Lung microvascular endothelial cell (primary cell): ENCODE results near the gene SH3TC1. TPM values are rescaled to one million over a fixed set of nuclear protein-coding genes. Genes with fewer than 3 reads are reported as not detected.

Experiments
- DNase-seq, 2 donors: peaks; one replicate each; pipeline versions ENCODE4 v3.0.0 to v3.0.0-alpha.2; 2010; ENCODE audit warnings: low read depth in 2 of 2
- total RNA-seq: library from RNA; depleted of rRNA; stranded (reverse); fragments of >200 nt; gene quantifications from 2 replicates; pipeline ENCODE4 v1.2.1, GENCODE V29; 2014

The SH3TC1 gene
- total RNA-seq, 1 donor from 2014 or later = 147 TPM

DNA sequence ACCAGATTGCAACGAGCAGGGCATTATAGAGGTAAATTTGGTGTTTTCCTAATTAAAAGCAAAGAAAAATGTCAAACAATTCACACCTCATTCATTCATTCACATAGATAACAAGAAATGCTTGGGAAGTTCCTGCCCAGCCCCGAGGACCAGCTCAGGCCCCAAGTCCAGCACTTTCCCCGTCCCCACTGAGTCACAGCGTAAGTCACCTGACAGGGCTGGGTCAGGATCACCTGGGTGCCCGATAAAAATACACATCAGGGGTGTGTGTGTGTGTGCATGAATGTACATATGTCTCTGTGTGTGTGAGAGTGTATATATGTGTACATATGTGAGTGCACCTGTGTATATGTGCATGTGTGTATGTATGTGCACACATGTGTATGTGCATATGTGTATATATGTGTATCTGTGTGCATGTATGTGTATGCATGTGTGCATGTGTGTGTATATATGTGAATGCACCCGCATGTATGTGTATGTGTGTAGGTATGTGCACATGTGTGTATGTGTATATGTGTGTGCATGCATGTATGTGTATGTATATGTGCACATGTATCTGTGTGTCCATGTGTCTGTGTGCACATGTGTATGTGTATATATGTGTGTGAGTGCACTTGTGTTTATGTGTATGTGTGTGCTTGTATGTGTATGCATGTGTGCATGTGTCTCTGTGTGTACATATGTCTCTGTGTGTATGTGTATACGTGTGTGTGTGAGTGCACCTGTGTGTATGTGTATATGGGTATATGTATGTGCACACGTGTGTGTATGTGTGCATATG, 18.6 kb upstream of the SH3TC1 start:
- no peak for DNase-seq

GRCh38 chr4:8181119-8181518, 18.0 kb upstream of the SH3TC1 start:
- no peak for DNase-seq

- DNase-seq = no peak
Measured at GRCh38 chr4:8181844-8182243, 17.2 kb upstream of the SH3TC1 start.

DNA sequence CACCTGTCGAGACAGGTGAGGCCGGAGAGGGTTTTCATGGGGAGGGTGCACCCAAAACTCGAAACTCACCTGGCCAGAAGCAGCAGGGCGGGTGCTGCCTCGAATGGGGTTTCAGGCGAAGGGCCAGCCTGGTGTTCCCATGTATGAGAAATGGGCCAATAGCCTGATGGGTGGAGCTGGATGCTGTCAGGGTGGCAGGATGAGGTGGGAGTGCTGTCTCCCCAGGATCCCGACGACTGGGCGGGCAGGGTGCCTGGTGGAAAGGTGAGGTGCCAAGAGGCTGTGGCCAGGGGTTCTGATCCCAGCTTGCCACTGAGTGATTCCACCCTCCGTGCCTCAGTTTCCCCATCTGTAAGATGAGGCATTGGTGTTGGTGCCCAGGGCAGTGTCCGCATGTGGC, 16.8 kb upstream of the SH3TC1 start:
- no peak for DNase-seq

DNA sequence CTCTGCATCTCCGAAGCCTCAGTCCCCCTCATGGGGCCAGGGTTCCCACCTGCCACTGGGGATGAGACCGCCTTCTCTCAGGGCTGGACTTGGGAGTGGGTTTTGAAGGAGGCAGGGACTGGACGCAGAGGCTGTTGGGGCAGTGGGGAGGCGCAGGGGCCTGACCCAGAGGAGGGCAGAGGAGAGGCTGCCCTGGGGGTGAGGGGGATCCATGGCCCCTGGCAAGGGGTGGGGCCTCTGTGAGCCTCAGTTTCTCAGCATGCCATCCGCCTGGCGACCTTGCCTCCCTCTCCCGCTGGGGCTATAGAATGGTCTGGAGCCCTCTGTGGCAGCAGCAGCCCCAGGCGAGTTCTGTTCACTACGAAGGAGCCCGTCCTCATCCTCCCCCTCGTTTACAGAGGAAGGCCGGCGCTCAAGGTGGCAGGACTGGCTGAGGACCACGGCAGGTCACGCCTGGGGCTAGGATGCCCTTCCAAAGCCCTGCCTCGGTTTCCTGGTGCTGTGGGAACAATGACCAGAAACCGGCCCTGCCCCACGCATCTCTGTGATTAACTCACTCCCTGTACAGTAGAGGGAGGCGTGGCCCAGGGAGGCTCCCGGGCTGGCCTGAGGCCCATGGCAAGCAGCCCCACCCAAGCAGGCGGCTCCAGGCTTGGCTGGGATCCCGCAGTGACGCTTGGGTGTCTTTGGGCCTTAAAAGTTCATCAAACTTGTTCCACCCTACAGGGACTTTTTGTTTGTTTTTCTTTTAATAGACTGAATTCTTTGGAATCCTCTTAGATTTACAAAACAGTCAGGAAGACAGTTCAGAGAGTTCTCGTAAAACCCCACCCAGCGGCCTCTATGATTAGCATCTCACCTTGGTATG, 16.0 kb upstream of the SH3TC1 start:
- DNase-seq = peak; percentile 68 to 79

DNA sequence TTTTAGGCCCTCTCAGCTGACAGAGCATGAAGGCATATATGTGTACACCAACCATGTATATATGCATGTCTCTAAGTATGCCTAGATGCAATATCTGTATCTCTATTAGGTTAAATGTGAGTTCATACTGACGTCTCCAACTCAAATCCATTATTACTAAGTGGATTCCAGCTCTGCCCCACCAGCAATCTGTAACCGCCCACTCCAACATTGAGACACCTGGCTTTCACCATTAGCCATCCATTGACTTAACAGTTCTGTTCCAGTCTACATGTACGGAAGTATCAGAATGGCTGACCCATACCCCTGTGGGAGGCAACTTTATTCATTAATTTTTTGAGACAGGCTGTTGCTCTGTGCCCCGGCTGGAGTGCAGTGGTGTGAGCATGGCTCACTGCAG, 15.0 kb upstream of the SH3TC1 start:
- no peak for DNase-seq

DNA sequence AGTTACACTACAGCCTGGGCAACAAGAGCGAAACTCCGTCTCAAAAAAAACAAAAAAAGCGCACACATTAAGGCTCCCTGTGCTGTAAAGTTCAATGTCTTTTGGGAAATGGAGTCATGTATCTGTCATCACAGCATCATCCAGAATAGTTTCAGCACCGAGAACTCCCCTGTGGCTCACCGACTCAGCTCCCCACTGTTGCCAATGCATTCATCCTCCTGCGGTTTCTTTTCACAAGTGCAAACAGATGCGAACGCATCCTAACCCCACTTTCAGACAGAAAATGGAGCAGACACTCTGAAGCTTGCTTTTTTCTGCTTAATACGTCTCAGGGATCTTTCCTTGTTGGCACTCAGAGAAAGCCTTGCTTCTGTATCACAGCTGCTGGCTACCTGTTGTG, 13.8 kb upstream of the SH3TC1 start:
- peak in 1 of 2 donors; percentile 48 for DNase-seq

DNA sequence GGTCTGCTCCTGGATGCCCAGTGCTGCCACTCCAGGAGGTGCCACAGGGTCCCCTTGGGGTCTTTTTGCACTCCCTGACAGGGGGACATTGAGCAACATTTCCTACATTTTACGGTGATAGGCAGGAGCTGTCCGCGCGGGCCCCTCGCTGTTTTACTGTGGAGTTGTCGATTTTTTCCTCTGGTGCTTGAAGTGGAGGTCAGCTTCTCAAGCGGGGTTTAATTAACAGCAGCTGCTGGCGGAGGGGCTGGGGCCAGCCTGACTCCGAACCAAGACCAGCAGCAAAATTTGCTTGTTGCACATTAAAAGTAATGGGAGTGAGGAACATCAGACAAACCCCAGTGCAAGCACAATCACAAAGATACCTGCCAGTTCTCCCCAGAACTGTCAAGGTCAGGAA, 13.2 kb upstream of the SH3TC1 start:
- no peak for DNase-seq

- peak in 1 of 2 donors; percentile 54 for DNase-seq
Measured at GRCh38 chr4:8188085-8188484, 11.0 kb upstream of the SH3TC1 start.

GRCh38 chr4:8188743-8189550, 10.1 kb upstream of the SH3TC1 start:
- DNase-seq = peak in 1 of 2 donors; percentile 55

- no peak for DNase-seq
Measured at GRCh38 chr4:8189551-8190466, 9.3 kb upstream of the SH3TC1 start.

DNA sequence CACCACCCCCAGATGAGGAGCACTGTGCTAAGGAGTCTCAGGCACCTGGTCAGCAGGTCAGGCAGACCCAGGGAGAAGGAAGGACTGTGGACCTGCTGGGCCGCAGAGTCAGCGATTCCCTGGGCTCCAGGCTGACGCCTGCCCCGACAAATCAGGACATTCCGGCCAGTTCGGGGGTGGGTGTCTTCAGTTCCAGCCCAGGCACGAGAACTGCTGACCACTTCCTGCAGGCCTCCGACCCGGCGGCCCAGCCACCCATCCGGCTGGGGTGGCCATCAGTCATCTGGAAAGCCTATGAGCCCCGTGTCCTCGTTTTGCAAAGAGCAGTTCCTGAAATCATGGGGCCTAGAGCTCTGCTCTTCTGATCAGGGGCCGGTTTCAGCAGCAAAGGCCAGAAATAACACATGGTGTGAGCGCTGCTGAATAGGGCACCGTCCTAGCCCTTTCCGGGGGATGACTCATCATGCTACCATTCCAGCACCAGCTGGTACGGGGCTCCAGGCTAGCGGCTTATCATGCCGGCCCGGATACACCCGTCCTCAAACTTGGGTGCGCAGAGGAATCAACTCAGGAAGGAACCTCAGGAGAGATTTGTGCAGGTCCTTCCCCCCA, 7.8 kb upstream of the SH3TC1 start:
- DNase-seq = peak; percentile 97 to 98

DNA sequence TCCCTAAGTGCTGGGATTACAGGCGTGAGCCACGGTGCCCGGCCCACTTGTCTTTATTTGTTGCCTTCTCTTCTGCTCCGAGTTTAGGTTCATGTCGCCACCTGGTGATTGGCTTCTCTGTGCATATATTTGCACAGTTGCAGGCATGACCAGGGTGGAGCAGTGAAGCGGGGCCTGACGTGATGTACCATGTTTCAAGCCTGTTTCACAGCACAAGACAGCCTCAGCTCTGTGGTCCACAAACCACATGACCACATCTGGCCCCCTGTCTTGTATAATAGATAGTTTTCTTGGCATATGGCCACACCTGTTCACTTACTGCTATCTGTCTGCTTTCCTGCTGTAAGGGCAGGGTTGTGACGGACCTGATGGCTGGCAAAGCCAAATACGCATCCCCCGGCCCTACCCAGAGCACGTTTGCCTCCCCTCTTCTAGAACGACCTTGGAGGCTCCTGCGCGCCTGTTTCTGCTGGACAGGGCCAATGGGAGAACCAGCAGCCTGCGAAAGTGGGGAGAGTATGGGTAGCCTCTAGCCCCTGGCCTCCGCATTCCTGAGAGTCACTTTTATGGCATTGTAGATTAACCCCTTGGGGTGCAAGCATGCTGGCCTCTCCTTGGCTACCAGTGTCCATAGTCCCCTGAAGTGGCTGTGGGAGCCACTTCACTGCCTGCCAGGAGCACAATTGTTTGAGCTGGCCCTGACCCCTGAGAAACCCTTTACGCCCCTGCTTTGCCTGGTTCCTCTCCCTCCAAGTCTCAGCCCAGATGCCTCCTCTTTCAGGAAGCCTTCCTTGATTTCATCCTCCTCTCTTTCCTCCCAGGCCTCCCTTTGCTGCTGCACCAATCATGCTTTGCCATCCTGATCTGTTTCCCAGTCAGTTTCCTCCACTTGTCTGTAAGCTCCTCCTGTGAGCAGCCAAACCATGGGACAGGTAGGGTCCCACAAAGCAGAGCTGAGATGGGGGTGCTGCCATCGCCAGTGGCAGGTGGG, 6.0 kb upstream of the SH3TC1 start:
- peak; percentile 76 to 86 for DNase-seq

DNA sequence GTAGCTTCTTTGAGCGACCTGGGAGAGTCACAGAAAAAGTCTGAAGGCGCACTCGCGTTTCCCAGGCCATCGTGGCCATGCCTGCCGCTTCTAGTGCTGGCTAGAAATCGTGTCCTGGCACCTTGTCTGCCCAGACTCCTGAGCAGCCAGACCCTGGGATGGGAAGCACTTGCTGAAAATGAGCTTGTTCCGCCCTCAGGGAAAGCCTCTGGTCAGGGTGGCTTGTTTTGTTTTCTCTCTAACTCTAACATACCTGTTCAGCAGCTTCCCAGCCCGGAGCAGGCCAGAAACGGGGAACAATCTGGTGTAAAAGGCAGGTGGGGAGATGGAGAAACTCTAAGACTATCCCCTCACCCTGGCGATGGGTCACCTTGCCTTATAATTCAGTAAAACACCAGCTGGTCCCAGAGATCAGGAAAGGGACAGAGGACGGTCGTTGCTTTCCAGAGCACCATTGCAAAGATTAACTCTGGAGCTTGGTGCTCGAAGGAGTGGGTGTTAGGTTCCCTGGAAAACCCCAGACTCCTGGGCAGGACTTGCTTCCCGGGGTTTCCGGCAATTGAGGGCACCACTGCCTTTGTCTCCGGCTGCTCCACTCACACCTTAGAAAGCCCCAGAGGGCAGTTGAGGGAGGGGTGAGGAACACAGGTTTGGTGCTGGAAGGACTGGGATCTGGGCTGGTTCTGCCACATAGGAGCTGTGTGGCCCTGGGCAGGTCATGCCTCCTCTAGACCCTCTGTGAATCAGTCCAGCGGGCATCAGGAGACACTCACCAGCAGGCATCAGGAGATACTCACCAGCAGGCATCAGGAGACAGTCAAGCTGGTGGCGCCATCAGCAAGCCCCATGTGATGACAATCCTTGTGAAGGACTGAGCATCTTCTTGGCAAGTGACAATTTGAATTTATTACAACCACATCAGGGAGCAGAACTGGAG, 4.5 kb upstream of the SH3TC1 start:
- peak in 1 of 2 donors; percentile 43 for DNase-seq

DNA sequence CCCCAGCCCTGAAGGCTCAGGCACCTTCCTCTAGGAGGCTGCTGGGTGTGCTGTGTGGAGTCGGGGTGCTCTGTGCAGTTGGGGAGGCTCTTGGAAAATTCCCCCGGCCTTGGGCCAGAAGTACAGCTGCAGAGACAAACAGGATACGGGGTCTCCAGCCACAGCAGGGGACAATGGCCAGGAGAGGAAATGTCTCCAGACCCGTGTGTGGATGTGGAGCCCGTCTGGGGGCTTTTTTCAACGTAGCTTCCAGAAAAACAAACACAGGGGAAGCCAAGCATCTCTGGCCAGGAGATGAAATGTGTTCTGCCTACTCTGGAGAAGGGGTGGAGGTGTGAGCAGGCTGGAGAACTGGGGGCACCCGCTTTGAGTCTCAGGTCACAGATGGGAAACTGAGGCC, 3.7 kb upstream of the SH3TC1 start:
- DNase-seq = peak; percentile 68 to 70

- DNase-seq = peak in 1 of 2 donors; percentile 52
Measured at GRCh38 chr4:8195841-8196458, 3.1 kb upstream of the SH3TC1 start.

- no peak for DNase-seq
Measured at GRCh38 chr4:8197521-8197920, 1.6 kb upstream of the SH3TC1 start.
